ENCODE results near the gene STAM2.
"Not testable (repeated sequence)": the region's sequence is repeated elsewhere in the genome, so short reads cannot be mapped to it uniquely, and the experiment has no call there.

DNA sequence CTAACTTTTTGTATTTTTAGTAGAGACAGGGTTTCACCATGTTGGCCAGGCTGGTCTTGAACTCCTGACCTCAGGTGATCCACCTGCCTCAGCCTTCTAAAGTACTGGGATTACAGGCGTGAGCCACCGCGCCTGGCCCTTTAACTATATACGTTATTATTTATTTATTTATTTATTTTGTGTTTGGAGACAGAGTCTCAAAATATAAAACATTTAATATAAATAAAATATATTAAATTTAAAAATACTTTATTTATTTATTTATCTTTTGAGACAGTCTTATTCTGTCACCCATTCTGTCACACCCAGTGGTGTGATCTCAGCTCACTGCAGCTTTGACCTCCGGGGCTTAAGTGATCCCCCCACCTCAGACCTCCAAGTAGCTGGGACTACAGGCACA, 11.2 kb upstream of the STAM2 start:
- TF ChIP-seq, protein P1, sequence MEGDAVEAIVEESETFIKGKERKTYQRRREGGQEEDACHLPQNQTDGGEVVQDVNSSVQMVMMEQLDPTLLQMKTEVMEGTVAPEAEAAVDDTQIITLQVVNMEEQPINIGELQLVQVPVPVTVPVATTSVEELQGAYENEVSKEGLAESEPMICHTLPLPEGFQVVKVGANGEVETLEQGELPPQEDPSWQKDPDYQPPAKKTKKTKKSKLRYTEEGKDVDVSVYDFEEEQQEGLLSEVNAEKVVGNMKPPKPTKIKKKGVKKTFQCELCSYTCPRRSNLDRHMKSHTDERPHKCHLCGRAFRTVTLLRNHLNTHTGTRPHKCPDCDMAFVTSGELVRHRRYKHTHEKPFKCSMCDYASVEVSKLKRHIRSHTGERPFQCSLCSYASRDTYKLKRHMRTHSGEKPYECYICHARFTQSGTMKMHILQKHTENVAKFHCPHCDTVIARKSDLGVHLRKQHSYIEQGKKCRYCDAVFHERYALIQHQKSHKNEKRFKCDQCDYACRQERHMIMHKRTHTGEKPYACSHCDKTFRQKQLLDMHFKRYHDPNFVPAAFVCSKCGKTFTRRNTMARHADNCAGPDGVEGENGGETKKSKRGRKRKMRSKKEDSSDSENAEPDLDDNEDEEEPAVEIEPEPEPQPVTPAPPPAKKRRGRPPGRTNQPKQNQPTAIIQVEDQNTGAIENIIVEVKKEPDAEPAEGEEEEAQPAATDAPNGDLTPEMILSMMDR (IDR thresholded peaks at IDR 0.05): not testable (repeated sequence)
- TF ChIP-seq POLR2A (IDR thresholded peaks at IDR 0.05): not testable (repeated sequence)
